ENCODE measurements around the gene PAPLN. TPM values are rescaled to one million over a fixed set of nuclear protein-coding genes. Genes with fewer than 3 reads are reported as not detected.

The PAPLN gene
- polyA plus RNA-seq, 1 donor (not counting 4 experiments of a cell fraction or from before 2014, with no cell fraction given) = 8.2 TPM

GRCh38 chr14:73240816-73241480, 3.6 kb downstream of the PAPLN start:
- no peak overlapping the region for H3K9ac ChIP-seq (ENCODE audit: control insufficient read depth, extremely low read depth, insufficient read depth, low read length)
- no peak for TF ChIP-seq CTCF (optimal IDR thresholded peaks at IDR 0.05 in 1 of 3, IDR thresholded peaks at IDR 0.05 in 1 of 3, conservative IDR thresholded peaks at IDR 0.05 in 1 of 3; ENCODE audit: extremely low read depth in 1 of 3, insufficient read depth in 2 of 3, low read length in 3 of 3)
- TF ChIP-seq EZH2 (IDR thresholded peaks at IDR 0.05; ENCODE audit: low read length) = no peak
- H3K9me1 ChIP-seq (ENCODE audit: control insufficient read depth, extremely low read depth, insufficient read depth, low read length) = peaks cover 3% of the 10 kb centered on the region
- no peaks in the 10 kb centered on the region for H3K9me3 ChIP-seq (ENCODE audit: control insufficient read depth, low read depth, low read length)
- peaks cover 3% of the 10 kb centered on the region for H4K20me1 ChIP-seq (ENCODE audit: control insufficient read depth, extremely low read depth, insufficient read depth, low read length)
- DNase-seq (ENCODE audit: low read depth, low spot score) (no peak), FAIRE-seq (no peak)
- no peak overlapping the region for H3K27ac ChIP-seq (ENCODE audit: control insufficient read depth, insufficient read depth, low read length)
- peak overlapping the region in 1 of 3 experiments; percentile 33 for H3K4me3 ChIP-seq (ENCODE audit: control insufficient read depth in 2 of 3, extremely low read depth in 1 of 3, insufficient read depth in 2 of 3, low read depth in 1 of 3, low read length in 3 of 3)
- H3K36me3 ChIP-seq (ENCODE audit: control insufficient read depth in 2 of 2, extremely low read depth in 1 of 2, insufficient read depth in 2 of 2, low read length in 2 of 2) = no peaks in the 10 kb centered on the region
- H2AFZ ChIP-seq (ENCODE audit: control insufficient read depth, low read length) = no peak overlapping the region
- dilution Hi-C loops (cut with MboI; ENCODE audit: extremely low pct_ligation_motif_present, low sequenced_read_pairs) = no loop called here
- H3K27me3 ChIP-seq (ENCODE audit: control insufficient read depth, extremely low read depth, insufficient read depth, low read length) = peaks cover 46% of the 10 kb centered on the region
- H3K4me1 ChIP-seq (ENCODE audit: control insufficient read depth, extremely low read depth, insufficient read depth, low read length) = peaks cover 42% of the 10 kb centered on the region
- H3K79me2 ChIP-seq (ENCODE audit: control insufficient read depth, insufficient read depth, low read length) = no peaks in the 10 kb centered on the region
- H3K4me2 ChIP-seq (ENCODE audit: control insufficient read depth, extremely low read depth, insufficient read depth, low read depth, low read length) = peak overlapping the region; percentile 45

GRCh38 chr14:73241481-73242165, 4.3 kb downstream of the PAPLN start:
- FAIRE-seq = peak; percentile 88
- Histone ChIP-seq H3K4me1 (ENCODE audit: control insufficient read depth, extremely low read depth, insufficient read depth, low read length) (peaks cover 42% of the 10 kb centered on the region), H3K36me3 (ENCODE audit: control insufficient read depth in 2 of 2, extremely low read depth in 1 of 2, insufficient read depth in 2 of 2, low read length in 2 of 2) (no peaks in the 10 kb centered on the region), H3K27ac (ENCODE audit: control insufficient read depth, insufficient read depth, low read length) (peak overlapping the region; percentile 33), H3K9me1 (ENCODE audit: control insufficient read depth, extremely low read depth, insufficient read depth, low read length) (peaks cover 3% of the 10 kb centered on the region), H4K20me1 (ENCODE audit: control insufficient read depth, extremely low read depth, insufficient read depth, low read length) (peaks cover 3% of the 10 kb centered on the region), H3K9me3 (ENCODE audit: control insufficient read depth, low read depth, low read length) (no peaks in the 10 kb centered on the region), H3K4me3 (ENCODE audit: control insufficient read depth in 2 of 3, extremely low read depth in 1 of 3, insufficient read depth in 2 of 3, low read depth in 1 of 3, low read length in 3 of 3) (peak overlapping the region in 1 of 3 experiments; percentile 33), H3K9ac (ENCODE audit: control insufficient read depth, extremely low read depth, insufficient read depth, low read length) (peak overlapping the region; percentile 53), H3K4me2 (ENCODE audit: control insufficient read depth, extremely low read depth, insufficient read depth, low read depth, low read length) (peak overlapping the region; percentile 45), H3K27me3 (ENCODE audit: control insufficient read depth, extremely low read depth, insufficient read depth, low read length) (peaks cover 39% of the 10 kb centered on the region), H3K79me2 (ENCODE audit: control insufficient read depth, insufficient read depth, low read length) (no peaks in the 10 kb centered on the region), H2AFZ (ENCODE audit: control insufficient read depth, low read length) (peak overlapping the region; percentile 4)
- TF ChIP-seq EZH2 (IDR thresholded peaks at IDR 0.05; ENCODE audit: low read length) = no peak
- no peak for TF ChIP-seq CTCF (optimal IDR thresholded peaks at IDR 0.05 in 1 of 3, IDR thresholded peaks at IDR 0.05 in 1 of 3, conservative IDR thresholded peaks at IDR 0.05 in 1 of 3; ENCODE audit: extremely low read depth in 1 of 3, insufficient read depth in 2 of 3, low read length in 3 of 3)
- dilution Hi-C loops (cut with MboI; ENCODE audit: extremely low pct_ligation_motif_present, low sequenced_read_pairs) = no loop called here
- DNase-seq (ENCODE audit: low read depth, low spot score) = no peak
